MCF 10A (cell line): ENCODE results near the gene GSK3A. TPM values are rescaled to one million over a fixed set of nuclear protein-coding genes. Genes with fewer than 3 reads are reported as not detected.

Experiments used
- BruUV-seq: library from RNA; stranded (reverse); fragments of 400-500 nt; replicated peaks from 2 replicates; lab custom pipeline; 2021; lab: Mats Ljungman, UMichigan
- CTCF ChIA-PET: fragments of 300-600 bp; sonication (Branson Sonifier 250); formaldehyde crosslinking; extraction: SDS; loops from one replicate; lab custom pipeline; 2021; ENCODE audit warnings: antibody characterized with exemption, inconsistent platforms; lab: Yijun Ruan, JAX
- POLR2A ChIA-PET: fragments of 300-600, 350-650 bp; sonication (Branson Sonifier 250); formaldehyde crosslinking; extraction: SDS; loops from one replicate; lab custom pipeline; 2020; ENCODE audit warnings: antibody characterized with exemption, inconsistent platforms; lab: Yijun Ruan, JAX
- DNase-seq: peaks from one replicate; pipeline ENCODE4 v3.0.0-alpha.2; 2018; ENCODE audit not compliant: unreplicated experiment
- H3K27ac Mint-ChIP-seq: one replicate; pipeline ENCODE4 v1.8.0; 2022; ENCODE audit warnings: mild to moderate bottlenecking, low read depth, mixed read lengths; ENCODE audit not compliant: unreplicated experiment
- H3K27me3 Mint-ChIP-seq: one replicate; pipeline ENCODE4 v1.8.0; 2022; ENCODE audit warnings: mixed read lengths; ENCODE audit not compliant: insufficient read depth, unreplicated experiment
- H3K36me3 Mint-ChIP-seq: one replicate; pipeline ENCODE4 v1.8.0; 2022; ENCODE audit warnings: mild to moderate bottlenecking, moderate library complexity, mixed read lengths; ENCODE audit not compliant: insufficient read depth, unreplicated experiment
- H3K4me1 Mint-ChIP-seq: one replicate; pipeline ENCODE4 v1.8.0; 2022; ENCODE audit warnings: mixed read lengths; ENCODE audit not compliant: insufficient read depth, unreplicated experiment
- H3K4me3 Mint-ChIP-seq: one replicate; pipeline ENCODE4 v1.8.0; 2022; ENCODE audit warnings: mild to moderate bottlenecking, moderate library complexity, mixed read lengths; ENCODE audit not compliant: unreplicated experiment
- H3K9me3 Mint-ChIP-seq: one replicate; pipeline ENCODE4 v1.8.0; 2022; ENCODE audit warnings: mixed read lengths; ENCODE audit not compliant: unreplicated experiment
- CTCF ChIP-seq: fragments of 200-600 bp; IDR thresholded peaks from one replicate; pipeline ENCODE4 v1.8.0; 2022; ENCODE audit warnings: antibody characterized with exemption, mild to moderate bottlenecking; ENCODE audit not compliant: unreplicated experiment
- intact Hi-C: fragments of 100-400 bp; cut with micrococcal nuclease; formaldehyde crosslinking; loops from 2 replicates; pipeline ENCODE4 v1.14.1; 2022
- total RNA-seq: library from RNA; stranded (reverse); gene quantifications from 2 replicates; pipeline ENCODE4 v1.2.3, GENCODE V29; 2022

Gene GSK3A
- total RNA-seq, 1 experiment from 2014 or later, result 53.5 TPM

DNA sequence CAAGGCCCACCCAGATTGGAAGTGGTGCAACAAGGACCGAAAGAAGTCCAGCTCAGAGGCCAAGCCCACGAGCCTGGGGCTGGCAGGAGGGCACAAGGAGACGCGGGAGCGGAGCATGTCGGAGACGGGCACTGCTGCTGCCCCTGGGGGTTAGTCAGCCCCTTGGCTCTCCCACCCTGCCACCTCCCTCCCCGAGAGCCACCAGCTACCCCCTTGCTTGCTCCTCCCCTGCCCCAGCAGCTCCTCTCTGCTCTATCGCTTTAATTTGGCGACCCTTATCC is 45.4 kb upstream of the GSK3A start:
- BruUV-seq, result no TSS peak
- H3K27ac Mint-ChIP-seq, result no peak overlapping the region
- TF ChIP-seq CTCF, result no peak
- no peaks in the 10 kb centered on the region for H3K27me3 Mint-ChIP-seq
- intact Hi-C loops, result no loop called here
- H3K36me3 Mint-ChIP-seq, result peaks cover 44% of the 10 kb centered on the region
- H3K4me3 Mint-ChIP-seq, result no peak overlapping the region
- H3K4me1 Mint-ChIP-seq, result peaks cover 21% of the 10 kb centered on the region
- H3K9me3 Mint-ChIP-seq, result no peaks in the 10 kb centered on the region
- DNase-seq, result no peak
- ChIA-PET POLR2A (no interaction called here), CTCF (interaction anchor here (0.6 to 2.5 kb wide), 5 partner anchors 9 to 41 kb away, joined by 3 to 14 read pairs (median 4); no protein-coding TSS in a partner anchor)

- ChIA-PET POLR2A (no interaction called here), CTCF (interaction anchor here (0.6 to 2.5 kb wide), 6 partner anchors 8 to 41 kb away, joined by 3 to 14 read pairs (median 4); no protein-coding TSS in a partner anchor)
- Mint-ChIP-seq H3K9me3 (no peaks in the 10 kb centered on the region), H3K4me1 (peaks cover 21% of the 10 kb centered on the region), H3K36me3 (peaks cover 38% of the 10 kb centered on the region), H3K4me3 (no peak overlapping the region), H3K27me3 (no peaks in the 10 kb centered on the region), H3K27ac (no peak overlapping the region)
- intact Hi-C loops, result no loop called here
- BruUV-seq, result TSS peak; percentile 25
- DNase-seq, result no peak
- no peak for TF ChIP-seq CTCF
These were observed 44.8 kb upstream of the GSK3A start for GRCh38 chr19:42287017-42287826.

GRCh38 chr19:42286349-42287016 is 44.1 kb upstream of the GSK3A start:
- Mint-ChIP-seq H3K4me1 (peaks cover 16% of the 10 kb centered on the region), H3K36me3 (peaks cover 31% of the 10 kb centered on the region), H3K4me3 (no peak overlapping the region), H3K27me3 (no peaks in the 10 kb centered on the region), H3K9me3 (no peaks in the 10 kb centered on the region), H3K27ac (no peak overlapping the region)
- CTCF ChIA-PET, result interaction anchor here (0.6 to 1.1 kb wide), 3 partner anchors 10 to 88 kb away, joined by 3 read pairs; no protein-coding TSS in a partner anchor
- BruUV-seq, result no TSS peak
- intact Hi-C loops, result no loop called here
- POLR2A ChIA-PET, result interaction anchor here (1.2 kb wide), 1 partner anchor 42 kb away, joined by 3 read pairs; no protein-coding TSS in a partner anchor
- no peak for DNase-seq
- no peak for TF ChIP-seq CTCF

- no peak for DNase-seq
- Mint-ChIP-seq H3K4me1 (peaks cover 15% of the 10 kb centered on the region), H3K4me3 (peak overlapping the region; percentile 72), H3K27me3 (no peaks in the 10 kb centered on the region), H3K9me3 (no peaks in the 10 kb centered on the region), H3K36me3 (peaks cover 27% of the 10 kb centered on the region), H3K27ac (no peak overlapping the region)
- TF ChIP-seq CTCF, result no peak
- intact Hi-C loops, result no loop called here
- BruUV-seq, result no TSS peak
- ChIA-PET POLR2A (interaction anchor here (1.2 to 1.7 kb wide), 2 partner anchors 16 to 41 kb away, joined by 3 to 10 read pairs; partner anchors contain the start of genes PAFAH1B3 and PRR19), CTCF (interaction anchor here (0.6 to 1.1 kb wide), 4 partner anchors 10 to 89 kb away, joined by 3 read pairs; no protein-coding TSS in a partner anchor)
These were observed 43.6 kb upstream of the GSK3A start for GRCh38 chr19:42285988-42286348.
